Left ventricle myocardium superior (tissue), 1 donor: ENCODE results near the gene MBD6. TPM values are rescaled to one million over a fixed set of nuclear protein-coding genes. Genes with fewer than 3 reads are reported as not detected.
A peak's percentile ranks its signal among the peaks of the same experiment; 100 is the strongest.

ENCODE experiments used
- ATAC-seq: fragments of 200-7000 bp; cut with Tn5 transposase; one replicate; pipeline ENCODE4 v1.9.1; 2020; ENCODE audit warnings: mild to moderate bottlenecking, moderate library complexity
- DNase-seq: peaks from one replicate; pipeline ENCODE4 v3.0.0-alpha.2; 2020
- intact Hi-C: fragments of 100-400 bp; cut with micrococcal nuclease; formaldehyde crosslinking; loops from one replicate; pipeline ENCODE4 v1.11.0; 2022
- long read RNA-seq: library from polyadenylated mRNA; unstranded; transcript quantifications from one replicate; pipeline ENCODE4 v2.0.0, GENCODE V29; 2021
- total RNA-seq: library from RNA; stranded (reverse); fragmentation: NEBNext Ultra II Directional; extraction: Animal tissue kit (Norgen Biotek cat#: 25700); gene quantifications from one replicate; pipeline ENCODE4 v1.2.1, GENCODE V29; 2021
- donor health status: DM: no; HTN: yes; CAD: no; lungs with severe emphysema.

Gene MBD6, protein sequence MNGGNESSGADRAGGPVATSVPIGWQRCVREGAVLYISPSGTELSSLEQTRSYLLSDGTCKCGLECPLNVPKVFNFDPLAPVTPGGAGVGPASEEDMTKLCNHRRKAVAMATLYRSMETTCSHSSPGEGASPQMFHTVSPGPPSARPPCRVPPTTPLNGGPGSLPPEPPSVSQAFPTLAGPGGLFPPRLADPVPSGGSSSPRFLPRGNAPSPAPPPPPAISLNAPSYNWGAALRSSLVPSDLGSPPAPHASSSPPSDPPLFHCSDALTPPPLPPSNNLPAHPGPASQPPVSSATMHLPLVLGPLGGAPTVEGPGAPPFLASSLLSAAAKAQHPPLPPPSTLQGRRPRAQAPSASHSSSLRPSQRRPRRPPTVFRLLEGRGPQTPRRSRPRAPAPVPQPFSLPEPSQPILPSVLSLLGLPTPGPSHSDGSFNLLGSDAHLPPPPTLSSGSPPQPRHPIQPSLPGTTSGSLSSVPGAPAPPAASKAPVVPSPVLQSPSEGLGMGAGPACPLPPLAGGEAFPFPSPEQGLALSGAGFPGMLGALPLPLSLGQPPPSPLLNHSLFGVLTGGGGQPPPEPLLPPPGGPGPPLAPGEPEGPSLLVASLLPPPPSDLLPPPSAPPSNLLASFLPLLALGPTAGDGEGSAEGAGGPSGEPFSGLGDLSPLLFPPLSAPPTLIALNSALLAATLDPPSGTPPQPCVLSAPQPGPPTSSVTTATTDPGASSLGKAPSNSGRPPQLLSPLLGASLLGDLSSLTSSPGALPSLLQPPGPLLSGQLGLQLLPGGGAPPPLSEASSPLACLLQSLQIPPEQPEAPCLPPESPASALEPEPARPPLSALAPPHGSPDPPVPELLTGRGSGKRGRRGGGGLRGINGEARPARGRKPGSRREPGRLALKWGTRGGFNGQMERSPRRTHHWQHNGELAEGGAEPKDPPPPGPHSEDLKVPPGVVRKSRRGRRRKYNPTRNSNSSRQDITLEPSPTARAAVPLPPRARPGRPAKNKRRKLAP
- 35.2 TPM for total RNA-seq
- long read RNA-seq, partial matches to known transcripts, result 0 of 1 reads
- long read RNA-seq, other reads (novel, unspliced or antisense), result 1 of 1 reads

GRCh38 chr12:57522011-57522886 is at the start of gene MBD6:
Gene MBD6 (plus strand): TSS chr12:57522824. CDS start chr12:57524304, 1,480 bp downstream.
- peak; percentile 96 for DNase-seq
- ATAC-seq, result peak; percentile 47
- intact Hi-C loops, result no loop called here

GRCh38 chr12:57473392-57473791 is 49.2 kb upstream of the MBD6 start:
- intact Hi-C loops, result no loop called here
- DNase-seq, result no peak
- no peak for ATAC-seq

GRCh38 chr12:57473886-57474285 is 48.7 kb upstream of the MBD6 start:
- DNase-seq (no peak), ATAC-seq (no peak)
- intact Hi-C loops, result no loop called here

DNA sequence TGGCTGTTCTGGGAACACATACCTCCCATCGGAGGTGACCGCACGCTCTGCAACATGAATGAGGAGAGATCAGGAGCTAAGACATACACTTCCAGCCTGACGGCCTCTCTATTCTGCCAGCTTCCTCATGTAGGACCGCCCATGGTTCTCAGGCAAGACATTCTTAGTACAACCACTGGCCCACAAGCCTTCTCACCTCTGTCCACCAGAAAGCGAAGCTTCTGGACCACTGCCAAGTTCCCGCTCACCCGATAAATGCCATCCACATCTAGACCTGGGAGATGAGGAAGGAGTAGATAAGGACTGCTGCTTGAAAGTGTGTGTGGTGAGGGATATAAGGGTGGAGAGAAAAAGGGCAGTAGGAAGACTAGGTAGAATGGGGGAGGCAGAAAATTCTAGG is 48.2 kb upstream of the MBD6 start:
- intact Hi-C loops, result no loop called here
- no peak for ATAC-seq
- no peak for DNase-seq

- DNase-seq (no peak), ATAC-seq (no peak)
- intact Hi-C loops, result no loop called here
Observed at GRCh38 chr12:57474862-57475261, 47.8 kb upstream of the MBD6 start.

- intact Hi-C loops, result no loop called here
- ATAC-seq (peak; percentile 45), DNase-seq (peak; percentile 51)
Observed at GRCh38 chr12:57475271-57476161, 47.1 kb upstream of the MBD6 start.

- DNase-seq (peak; percentile 57), ATAC-seq (peak; percentile 22)
- intact Hi-C loops, result no loop called here
Observed at GRCh38 chr12:57476162-57476992, 46.2 kb upstream of the MBD6 start.

DNA sequence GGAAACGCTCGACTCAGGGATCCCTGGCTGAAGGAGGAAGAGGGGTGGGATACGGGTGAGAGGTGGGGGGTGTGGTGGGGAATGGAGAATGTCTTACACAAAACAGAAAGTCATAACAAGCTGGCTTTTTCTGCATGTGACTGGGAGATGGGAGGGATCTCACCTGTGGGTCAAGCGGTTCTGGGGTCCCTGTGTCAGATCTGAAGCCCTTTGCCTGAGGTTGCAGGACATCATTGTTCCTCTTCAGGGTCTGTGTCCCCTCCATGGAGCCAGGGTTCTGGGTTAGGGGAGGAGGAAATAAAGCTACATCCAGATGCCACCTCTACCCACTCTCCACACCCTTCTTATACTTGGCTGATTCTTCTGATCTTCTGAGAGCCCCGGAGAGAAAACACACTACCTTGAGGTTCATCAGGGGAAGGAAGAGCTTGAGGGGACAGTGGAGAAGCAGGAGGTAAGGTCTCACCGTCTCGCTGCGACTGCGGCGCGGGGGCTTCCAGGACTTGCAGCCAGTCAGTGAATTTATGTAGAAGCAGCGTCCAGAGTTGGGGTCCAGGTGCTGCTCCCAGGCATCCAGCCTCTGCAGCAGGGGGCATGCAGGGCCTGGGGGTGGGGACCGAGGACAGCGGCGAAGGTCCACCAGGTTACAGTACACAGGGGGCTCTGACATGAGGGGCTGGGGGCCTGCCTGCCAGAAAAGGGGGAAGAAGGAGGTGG is 45.5 kb upstream of the MBD6 start:
- intact Hi-C loops, result no loop called here
- DNase-seq, result no peak
- ATAC-seq, result no peak

- intact Hi-C loops, result no loop called here
- no peak for DNase-seq
- peak; percentile 44 for ATAC-seq
Observed at GRCh38 chr12:57477710-57478681, 44.6 kb upstream of the MBD6 start.

- intact Hi-C loops, result no loop called here
- ATAC-seq (no peak), DNase-seq (no peak)
Observed at GRCh38 chr12:57479043-57479375, 43.6 kb upstream of the MBD6 start.

DNA sequence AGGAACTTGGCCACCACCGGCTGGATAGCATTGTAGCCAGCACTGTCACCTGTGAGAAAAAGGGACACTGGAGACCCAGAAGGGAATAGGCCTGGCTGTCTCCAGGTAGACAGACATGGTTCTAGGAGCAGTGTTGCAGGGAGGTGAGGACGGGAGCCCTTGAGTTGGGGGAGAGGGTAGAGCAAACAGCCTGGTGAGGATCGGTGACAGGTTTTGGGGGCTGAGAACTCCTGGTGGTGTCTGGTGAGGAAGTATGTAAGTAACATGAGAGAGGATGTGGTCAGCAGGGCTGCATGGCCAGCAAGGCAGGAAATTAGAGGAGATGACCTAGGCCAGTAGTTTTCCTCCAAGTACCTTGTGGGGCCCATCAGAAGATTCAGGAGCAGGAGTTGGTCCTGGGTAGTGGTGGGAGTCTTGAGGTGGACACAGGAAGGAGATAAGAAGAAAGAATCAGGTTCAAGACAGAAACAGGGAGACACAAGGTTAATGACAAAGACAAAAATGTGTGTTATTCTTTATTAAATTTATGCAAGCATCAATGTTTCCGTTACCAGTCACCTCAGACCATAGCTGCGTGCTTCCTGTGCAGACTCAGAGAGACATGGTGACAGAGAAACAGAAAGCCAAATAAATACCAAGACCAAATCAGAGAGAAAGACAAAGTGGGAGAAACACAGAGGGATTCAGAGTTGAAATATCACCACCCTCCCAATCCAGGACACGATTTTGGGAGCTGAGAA is 43.1 kb upstream of the MBD6 start, which contains the start of gene ARHGAP9:
Gene ARHGAP9, minus strand, starts transcription at position 491 of the 740 bp plus-strand sequence. Its CDS starts 460 bp downstream, at position 31.
- DNase-seq, result no peak
- intact Hi-C loops, result no loop called here
- no peak for ATAC-seq

- ATAC-seq (no peak), DNase-seq (no peak)
- intact Hi-C loops, result no loop called here
Observed at GRCh38 chr12:57481671-57482070, 41.0 kb upstream of the MBD6 start.

- intact Hi-C loops, result no loop called here
- ATAC-seq, result no peak
- no peak for DNase-seq
Observed at GRCh38 chr12:57483466-57483865, 39.2 kb upstream of the MBD6 start.

DNA sequence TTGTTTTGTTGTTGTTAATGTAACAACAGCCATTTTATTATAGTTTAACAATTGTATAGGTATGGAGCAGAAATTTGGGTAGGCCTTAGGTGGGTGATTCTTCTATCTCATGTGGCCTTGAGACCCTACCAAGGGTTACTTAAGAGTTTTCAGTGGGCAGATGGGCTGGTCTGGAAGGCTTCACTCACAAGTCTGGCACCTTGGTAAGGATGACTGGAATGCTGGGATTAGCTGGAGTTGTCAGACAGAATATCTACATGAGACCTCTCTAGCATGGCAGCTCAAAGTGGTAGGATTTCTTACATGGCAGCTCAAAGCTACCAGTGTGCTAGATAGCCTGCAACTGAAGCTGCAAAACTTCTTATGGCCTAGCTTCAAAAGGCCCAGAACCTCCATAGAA is 36.9 kb upstream of the MBD6 start:
- ATAC-seq, result no peak
- DNase-seq, result no peak
- intact Hi-C loops, result no loop called here
